ACHN (cell line): ENCODE results near the gene CSNK2B.

Experiments used
- DNase-seq: peaks from one replicate; pipeline ENCODE4 v3.0.0-alpha.2; 2015
- in situ Hi-C: cut with HindIII; loops from 2 replicates; pipeline ENCODE4 v1.10.0; 2017; ENCODE audit warnings: low sequenced_read_pairs, low pct_ligation_motif_present, low pct_unique_long_range_greater_than_20kb

Gene CSNK2B

GRCh38 chr6:31634969-31635575, 30.8 kb upstream of the CSNK2B start:
- in situ Hi-C loops, result no loop called here
- DNase-seq, result no peak

- in situ Hi-C loops, result no loop called here
- no peak for DNase-seq
These were observed 28.9 kb upstream of the CSNK2B start for GRCh38 chr6:31636698-31637596.

GRCh38 chr6:31639043-31639442, 26.8 kb upstream of the CSNK2B start:
- in situ Hi-C loops, result no loop called here
- no peak for DNase-seq

- DNase-seq, result no peak
These were observed 26.4 kb upstream of the CSNK2B start for GRCh38 chr6:31639449-31639861.

GRCh38 chr6:31640612-31641011, 25.3 kb upstream of the CSNK2B start:
- DNase-seq, result no peak
- in situ Hi-C loops, result no loop called here

More at GRCh38 chr6:31639449-31639861, 26.4 kb upstream of the CSNK2B start:
- in situ Hi-C loops, result no loop called here

- DNase-seq, result no peak
- in situ Hi-C loops, result no loop called here
These were observed 24.5 kb upstream of the CSNK2B start for GRCh38 chr6:31641370-31641769.

GRCh38 chr6:31642798-31643570, 22.9 kb upstream of the CSNK2B start:
- in situ Hi-C loops, result no loop called here
- DNase-seq, result no peak

- in situ Hi-C loops, result no loop called here
- DNase-seq, result no peak
These were observed 21.9 kb upstream of the CSNK2B start for GRCh38 chr6:31643818-31644454.

- DNase-seq, result no peak
- in situ Hi-C loops, result no loop called here
These were observed 20.6 kb upstream of the CSNK2B start for GRCh38 chr6:31645325-31645724.

- in situ Hi-C loops, result no loop called here
These were observed 14.2 kb upstream of the CSNK2B start for GRCh38 chr6:31651602-31652191.

GRCh38 chr6:31652925-31653724, 12.8 kb upstream of the CSNK2B start:
- peak; percentile 87 for DNase-seq
- in situ Hi-C loops, result no loop called here

More at GRCh38 chr6:31651602-31652191, 14.2 kb upstream of the CSNK2B start:
- peak; percentile 67 for DNase-seq

GRCh38 chr6:31654574-31655348, 11.1 kb upstream of the CSNK2B start:
- no peak for DNase-seq
- in situ Hi-C loops, result no loop called here

GRCh38 chr6:31655349-31656237, 10.3 kb upstream of the CSNK2B start, which contains the start of gene APOM:
Gene APOM (plus strand): TSS chr6:31655894. CDS start chr6:31655967, 73 bp downstream.
- in situ Hi-C loops, result no loop called here
- DNase-seq, result no peak

- DNase-seq, result no peak
- in situ Hi-C loops, result no loop called here
These were observed 8.3 kb upstream of the CSNK2B start for GRCh38 chr6:31657406-31658157.

- in situ Hi-C loops, result no loop called here
- DNase-seq, result no peak
These were observed 7.7 kb upstream of the CSNK2B start for GRCh38 chr6:31658158-31658688.
